HepG2 (cell line): ENCODE data around the gene LCAT. TPM values are rescaled to one million over a fixed set of nuclear protein-coding genes. Genes with fewer than 3 reads are reported as not detected.

Source experiments
- AGO2 ChIP-seq: fragments of 200-400 bp; formaldehyde crosslinking; optimal IDR thresholded peaks from 2 replicates; pipeline ENCODE3; 2017; ENCODE audit warnings: mild to moderate bottlenecking, low read depth, low read length, moderate library complexity
- ATF1 ChIP-seq: IDR thresholded peaks from 2 replicates; pipeline ENCODE4 v1.6.1; 2016; ENCODE audit warnings: mild to moderate bottlenecking, control low read depth
- CAMTA2 ChIP-seq: sonication (generic); formaldehyde crosslinking; IDR thresholded peaks from 2 replicates; pipeline ENCODE4 v1.4.0; 2020; ENCODE audit warnings: mild to moderate bottlenecking, missing genetic modification reagents, borderline replicate concordance
- DMTF1 ChIP-seq: sonication (generic); formaldehyde crosslinking; IDR thresholded peaks from 2 replicates; pipeline ENCODE4 v1.4.0; 2020; ENCODE audit warnings: mild to moderate bottlenecking, missing genetic modification reagents
- GTF3A ChIP-seq: sonication (generic); formaldehyde crosslinking; conservative IDR thresholded peaks from 2 replicates; pipeline ENCODE4 v1.4.0; 2020; ENCODE audit warnings: mild to moderate bottlenecking, missing genetic modification reagents
- HBP1 ChIP-seq: IDR thresholded peaks from 2 replicates; pipeline ENCODE4 v1.6.1; 2016; ENCODE audit warnings: low read depth, control low read depth
- KAT7 ChIP-seq: IDR thresholded peaks from 2 replicates; pipeline ENCODE4 v1.6.1; 2018; ENCODE audit warnings: borderline replicate concordance, missing compliant biosample characterization
- MTA3 ChIP-seq: sonication (generic); formaldehyde crosslinking; IDR thresholded peaks from 2 replicates; pipeline ENCODE4 v1.4.0; 2020; ENCODE audit warnings: missing genetic modification reagents
- NRL ChIP-seq: sonication (generic); formaldehyde crosslinking; IDR thresholded peaks from 2 replicates; pipeline ENCODE4 v1.5.0; 2020; ENCODE audit warnings: missing genetic modification reagents, mild to moderate bottlenecking, moderate library complexity, borderline replicate concordance
- SSRP1 ChIP-seq: IDR thresholded peaks from 2 replicates; pipeline ENCODE4 v1.6.1; 2016; ENCODE audit warnings: control low read depth
- TCF7L2 ChIP-seq: IDR thresholded peaks from 2 replicates; pipeline ENCODE4 v1.6.1; 2011; ENCODE audit warnings: mild to moderate bottlenecking, low read depth, low read length, moderate library complexity
- TERF1 ChIP-seq: sonication (generic); formaldehyde crosslinking; IDR thresholded peaks from 2 replicates; pipeline ENCODE4 v1.8.0; 2022; ENCODE audit warnings: mild to moderate bottlenecking, missing genetic modification reagents, moderate library complexity
- ZBTB14 ChIP-seq: sonication (generic); formaldehyde crosslinking; IDR thresholded peaks from 2 replicates; pipeline ENCODE4 v1.4.0; 2020; ENCODE audit warnings: missing genetic modification reagents
- ZBTB42 ChIP-seq: sonication (generic); formaldehyde crosslinking; IDR thresholded peaks from 2 replicates; pipeline ENCODE4 v1.5.0; 2020; ENCODE audit warnings: mild to moderate bottlenecking, missing genetic modification reagents
- ZFP91 ChIP-seq: sonication (generic); formaldehyde crosslinking; IDR thresholded peaks from 2 replicates; pipeline ENCODE4 v1.9.0; 2022; ENCODE audit warnings: missing genetic modification reagents, mild to moderate bottlenecking, borderline replicate concordance
- ZNF513 ChIP-seq: sonication (generic); formaldehyde crosslinking; conservative IDR thresholded peaks from 2 replicates; pipeline ENCODE4 v1.5.0; 2020; ENCODE audit warnings: missing genetic modification reagents
- ZNF792 ChIP-seq: IDR thresholded peaks from 2 replicates; pipeline ENCODE4 v1.6.1; 2016
- polyA plus RNA-seq, 8 experiments: library from polyadenylated mRNA; depleted of rRNA in 3 of 8; stranded (reverse) in 7 of 8; unstranded in 1 of 8; fragments of >200 nt; fragmentation: Illumina TruSeq in 4 of 8; extraction: Trizol in 4 of 8; gene quantifications; 2 replicates each; pipeline versions ENCODE4 v1.2.1 to v1.2.3, GENCODE V29; 2011 to 2016; ENCODE audit warnings: low read depth in 4 of 8, missing spikeins in 1 of 8, mixed read lengths in 1 of 8; ENCODE audit not compliant: insufficient read depth in 1 of 8
- total RNA-seq, 5 experiments: library from RNA; depleted of rRNA; stranded (reverse); fragments of >200 nt; fragmentation: Illumina TruSeq; extraction: Trizol; gene quantifications; 2 replicates each; pipeline ENCODE4 v1.2.3, GENCODE V29; 2016; ENCODE audit warnings: low read depth in 1 of 5

LCAT gene
- total and polyA plus RNA-seq, 2 of the 13 experiments (the other 11 are each of a cell fraction or from before 2014, with no cell fraction given): 36.1 to 38.9 TPM

GRCh38 chr16:67968400-67969253 lies 24.7 kb upstream of the LCAT start, which contains the start of gene SLC12A4 (continued):
- TF ChIP-seq HBP1 (CRISPR knock-in tag) (peak; percentile 18; the same call in 1 of the 2 replicates), AGO2 (peak; percentile 12), MTA3 (CRISPR knock-in tag) (no peak), ATF1 (CRISPR knock-in tag) (no peak), ZNF513 (no peak), TCF7L2 (no peak), ZBTB14 (CRISPR knock-in tag) (no peak; the same call in 1 of the 2 replicates), ZBTB42 (CRISPR knock-in tag) (no peak), DMTF1 (CRISPR knock-in tag) (no peak), KAT7 (CRISPR knock-in tag) (peak; percentile 93), TERF1 (CRISPR knock-in tag) (no peak; the same call in 1 of the 2 replicates), ZNF792 (CRISPR knock-in tag) (peak; percentile 26; the same call in 1 of the 2 replicates), SSRP1 (no peak), ZFP91 (CRISPR knock-in tag) (peak; percentile 60), GTF3A (CRISPR knock-in tag) (0 out of 2 replicates have a peak, but pooled peaks have one; percentile 61), NRL (peak; percentile 72; the same call in 1 of the 2 replicates), CAMTA2 (no peak; the same call in 1 of the 2 replicates)
